Cardiac muscle cell (in vitro differentiated cells and primary cell): ENCODE measurements around the gene RNF215. TPM values are rescaled to one million over a fixed set of nuclear protein-coding genes. Genes with fewer than 3 reads are reported as not detected.
A peak's percentile ranks its signal among the peaks of the same experiment; 100 is the strongest.

ENCODE experiments used
- DNase-seq, 2 donors: peaks; one replicate each; pipeline versions ENCODE4 v3.0.0 to v3.0.0-alpha.2; 2010 to 2017; ENCODE audit warnings: low read depth in 1 of 2, low spot score in 1 of 2
- H3K27ac ChIP-seq: fragments of 200-600 bp; sonication (generic); 2 replicates; pipeline ENCODE4 v1.5.1; 2016
- H3K27me3 ChIP-seq: fragments of 200-600 bp; sonication (generic); 2 replicates; pipeline ENCODE4 v1.6.0; 2016; ENCODE audit warnings: control low read depth
- H3K36me3 ChIP-seq: fragments of 200-600 bp; sonication (generic); 2 replicates; pipeline ENCODE4 v1.5.1; 2016; ENCODE audit warnings: control low read depth
- H3K4me1 ChIP-seq: fragments of 200-600 bp; sonication (generic); 2 replicates; pipeline ENCODE4 v1.8.1; 2017; ENCODE audit warnings: low read depth, mild to moderate bottlenecking, mixed run types
- H3K4me3 ChIP-seq: fragments of 200-600 bp; sonication (generic); 2 replicates; pipeline ENCODE4 v1.5.1; 2016; ENCODE audit warnings: mild to moderate bottlenecking
- H3K9me3 ChIP-seq: fragments of 200-600 bp; sonication (generic); 2 replicates; pipeline ENCODE4 v1.5.1; 2017; ENCODE audit warnings: low read depth, mild to moderate bottlenecking, control low read depth
- polyA plus RNA-seq: library from polyadenylated mRNA; unstranded; fragments of >200 nt; fragmentation: Nextera tagmentation; extraction: Ambion mirVana; gene quantifications from 2 replicates; pipeline ENCODE4 v1.2.1, GENCODE V29; 2016
- total RNA-seq: library from RNA; depleted of rRNA; stranded (reverse); fragments of >200 nt; gene quantifications from 2 replicates; pipeline ENCODE4 v1.2.3, GENCODE V29; 2016
- TF ChIP-seq, protein P1 (sequence below): IDR thresholded peaks from 2 replicates; pipeline ENCODE4 v1.5.1; 2012; ENCODE audit warnings: low read depth, mild to moderate bottlenecking, low read length

Gene RNF215
- total and polyA plus RNA-seq, 2 experiments from 2014 or later: 9.5 to 39.8 TPM

DNA sequence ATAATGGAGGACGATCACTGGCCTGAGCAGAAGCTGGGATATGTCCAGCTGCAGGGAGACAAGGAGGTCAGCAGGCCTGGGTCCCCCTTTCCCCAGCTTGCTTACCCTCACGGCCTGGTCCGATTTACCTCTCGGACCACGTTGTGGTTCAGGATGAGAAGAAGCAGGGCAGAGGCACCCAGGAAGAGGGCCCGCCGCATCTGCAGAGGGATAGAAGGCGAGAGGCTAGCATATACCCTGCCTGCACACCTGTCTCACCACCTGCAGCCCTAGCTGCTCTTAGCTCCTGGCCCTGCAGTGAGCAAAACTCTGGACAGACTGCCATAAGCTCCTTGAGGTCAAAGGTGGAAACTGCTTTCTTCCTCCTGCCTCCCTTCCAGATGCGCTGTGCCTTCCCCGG is 1.3 kb downstream of the RNF215 start:
- H3K36me3 ChIP-seq: no peaks in the 10 kb centered on the region
- no peak overlapping the region for H3K27ac ChIP-seq
- DNase-seq: no peak
- no peaks in the 10 kb centered on the region for H3K27me3 ChIP-seq
- no peaks in the 10 kb centered on the region for H3K9me3 ChIP-seq
- H3K4me1 ChIP-seq: peaks cover 4% of the 10 kb centered on the region
- TF ChIP-seq, protein P1, sequence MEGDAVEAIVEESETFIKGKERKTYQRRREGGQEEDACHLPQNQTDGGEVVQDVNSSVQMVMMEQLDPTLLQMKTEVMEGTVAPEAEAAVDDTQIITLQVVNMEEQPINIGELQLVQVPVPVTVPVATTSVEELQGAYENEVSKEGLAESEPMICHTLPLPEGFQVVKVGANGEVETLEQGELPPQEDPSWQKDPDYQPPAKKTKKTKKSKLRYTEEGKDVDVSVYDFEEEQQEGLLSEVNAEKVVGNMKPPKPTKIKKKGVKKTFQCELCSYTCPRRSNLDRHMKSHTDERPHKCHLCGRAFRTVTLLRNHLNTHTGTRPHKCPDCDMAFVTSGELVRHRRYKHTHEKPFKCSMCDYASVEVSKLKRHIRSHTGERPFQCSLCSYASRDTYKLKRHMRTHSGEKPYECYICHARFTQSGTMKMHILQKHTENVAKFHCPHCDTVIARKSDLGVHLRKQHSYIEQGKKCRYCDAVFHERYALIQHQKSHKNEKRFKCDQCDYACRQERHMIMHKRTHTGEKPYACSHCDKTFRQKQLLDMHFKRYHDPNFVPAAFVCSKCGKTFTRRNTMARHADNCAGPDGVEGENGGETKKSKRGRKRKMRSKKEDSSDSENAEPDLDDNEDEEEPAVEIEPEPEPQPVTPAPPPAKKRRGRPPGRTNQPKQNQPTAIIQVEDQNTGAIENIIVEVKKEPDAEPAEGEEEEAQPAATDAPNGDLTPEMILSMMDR: no peak
- H3K4me3 ChIP-seq: no peak overlapping the region

DNA sequence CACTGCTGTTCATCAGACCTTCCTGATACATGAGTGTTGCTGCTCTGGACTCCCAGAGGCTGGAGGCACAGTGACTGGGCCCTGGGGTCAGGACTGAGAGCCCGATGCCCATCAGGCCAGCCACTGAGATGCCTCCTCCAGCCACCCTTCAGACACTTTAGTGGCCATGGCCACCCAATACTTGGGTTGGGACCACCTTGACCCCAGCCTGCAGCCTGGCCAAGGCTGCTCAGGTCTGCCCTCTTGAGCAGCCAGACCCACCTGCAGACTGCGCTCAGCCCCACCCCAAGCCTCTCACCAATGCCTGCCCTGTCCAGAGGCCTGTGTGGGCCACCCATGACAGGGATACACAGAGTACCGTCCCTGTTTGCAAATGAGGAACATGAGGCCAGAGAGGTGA is 4.2 kb downstream of the RNF215 start:
- H3K27me3 ChIP-seq: no peaks in the 10 kb centered on the region
- DNase-seq: no peak
- TF ChIP-seq, protein P1: no peak
- no peak overlapping the region for H3K27ac ChIP-seq
- H3K9me3 ChIP-seq: no peaks in the 10 kb centered on the region
- no peak overlapping the region for H3K4me3 ChIP-seq
- peaks cover 4% of the 10 kb centered on the region for H3K4me1 ChIP-seq
- H3K36me3 ChIP-seq: no peaks in the 10 kb centered on the region

DNA sequence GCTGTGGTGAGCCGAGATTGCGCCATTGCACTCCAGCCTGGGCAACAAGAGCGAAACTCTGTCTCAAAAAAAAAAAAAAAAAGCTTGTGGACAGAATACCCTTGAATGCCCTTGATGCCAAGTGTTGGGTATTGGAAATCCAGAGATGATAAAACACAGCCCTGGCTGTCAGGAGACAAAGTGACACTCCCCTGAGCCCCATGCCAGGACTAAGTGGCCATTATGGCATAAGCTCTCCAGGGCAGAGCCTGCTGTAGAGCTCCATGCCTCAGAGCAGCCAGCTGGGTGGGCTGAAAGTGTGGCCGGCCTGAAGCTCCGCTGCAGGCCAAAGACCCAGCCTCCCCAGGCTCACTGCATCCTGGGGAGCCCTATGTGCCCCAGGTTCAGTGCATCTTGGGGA is 4.9 kb downstream of the RNF215 start:
- peaks cover 4% of the 10 kb centered on the region for H3K4me1 ChIP-seq
- H3K36me3 ChIP-seq: no peaks in the 10 kb centered on the region
- H3K27me3 ChIP-seq: no peaks in the 10 kb centered on the region
- TF ChIP-seq, protein P1: no peak
- no peak overlapping the region for H3K27ac ChIP-seq
- DNase-seq: peak in 1 of 2 donors; percentile 72
- H3K4me3 ChIP-seq: no peak overlapping the region
- no peaks in the 10 kb centered on the region for H3K9me3 ChIP-seq

DNA sequence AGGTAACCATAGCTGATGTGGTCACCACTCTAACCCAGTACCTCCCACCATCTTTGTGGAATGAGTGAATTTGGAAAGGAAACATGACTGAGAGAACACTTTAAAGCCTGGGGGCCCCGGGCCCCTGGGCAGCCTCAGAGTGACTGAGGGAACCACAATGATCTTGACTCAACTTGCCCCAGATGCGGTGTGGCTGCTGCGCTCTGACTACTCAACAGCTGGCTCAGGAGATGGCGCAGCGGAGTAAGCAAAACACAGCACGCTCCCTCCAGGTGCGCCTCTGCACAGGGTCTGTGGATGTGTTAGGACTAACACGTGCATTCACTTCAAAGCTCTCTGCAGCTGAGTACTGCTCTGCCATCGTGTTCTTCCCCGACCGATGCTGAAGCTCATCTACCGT is 5.9 kb downstream of the RNF215 start:
- H3K27ac ChIP-seq: no peak overlapping the region
- H3K27me3 ChIP-seq: no peaks in the 10 kb centered on the region
- no peaks in the 10 kb centered on the region for H3K36me3 ChIP-seq
- no peaks in the 10 kb centered on the region for H3K9me3 ChIP-seq
- peaks cover 4% of the 10 kb centered on the region for H3K4me1 ChIP-seq
- H3K4me3 ChIP-seq: no peak overlapping the region
- DNase-seq: no peak
- TF ChIP-seq, protein P1: no peak

DNA sequence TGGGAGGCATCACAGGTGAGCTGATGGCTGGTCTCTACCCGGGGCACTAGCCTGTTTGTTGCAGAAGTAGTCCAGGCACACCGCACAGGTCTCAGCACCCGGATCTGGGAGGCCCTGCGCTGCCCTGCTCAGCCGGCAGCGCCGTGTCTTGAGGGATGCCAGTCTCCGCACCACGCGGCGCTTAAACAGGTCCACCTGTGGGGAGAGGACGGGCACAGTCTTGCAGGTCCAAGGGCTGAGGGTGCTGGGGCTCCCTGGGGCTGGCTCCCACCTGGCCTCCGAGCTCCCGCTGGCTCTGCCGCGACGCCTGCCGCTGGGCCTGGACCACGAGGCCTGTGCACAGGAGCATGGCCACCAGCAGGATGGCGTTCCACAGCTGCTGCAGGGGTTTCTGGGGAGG is 7.2 kb downstream of the RNF215 start:
- no peak for DNase-seq
- Histone ChIP-seq H3K4me1 (peaks cover 4% of the 10 kb centered on the region), H3K27ac (no peak overlapping the region), H3K9me3 (no peaks in the 10 kb centered on the region), H3K4me3 (no peak overlapping the region), H3K27me3 (no peaks in the 10 kb centered on the region), H3K36me3 (no peaks in the 10 kb centered on the region)
- TF ChIP-seq, protein P1: no peak
